Esophagus mucosa (tissue), 1 donor: ENCODE measurements around the gene SH3RF2. TPM values are rescaled to one million over a fixed set of nuclear protein-coding genes. Genes with fewer than 3 reads are reported as not detected.
"Not testable (repeated sequence)": the region's sequence is repeated elsewhere in the genome, so short reads cannot be mapped to it uniquely, and the experiment has no call there.

Experiments
- ATAC-seq: fragments of 200-7000 bp; cut with Tn5 transposase; one replicate; pipeline ENCODE4 v1.9.1; 2020
- total RNA-seq: library from RNA; stranded (reverse); gene quantifications from one replicate; pipeline ENCODE4 v1.2.4, GENCODE V29; 2023
- donor health status: DM: yes; HTN: yes; CAD: no.

The SH3RF2 gene
- total RNA-seq, 1 donor from 2014 or later, result 49.8 TPM

- ATAC-seq, result no peak
These were observed 13.1 kb downstream of the SH3RF2 start for GRCh38 chr5:145949474-145949873.

- ATAC-seq, result no peak
These were observed 14.7 kb downstream of the SH3RF2 start for GRCh38 chr5:145951071-145951470.

GRCh38 chr5:145953202-145953601 is 16.8 kb downstream of the SH3RF2 start:
- ATAC-seq, result no peak

DNA sequence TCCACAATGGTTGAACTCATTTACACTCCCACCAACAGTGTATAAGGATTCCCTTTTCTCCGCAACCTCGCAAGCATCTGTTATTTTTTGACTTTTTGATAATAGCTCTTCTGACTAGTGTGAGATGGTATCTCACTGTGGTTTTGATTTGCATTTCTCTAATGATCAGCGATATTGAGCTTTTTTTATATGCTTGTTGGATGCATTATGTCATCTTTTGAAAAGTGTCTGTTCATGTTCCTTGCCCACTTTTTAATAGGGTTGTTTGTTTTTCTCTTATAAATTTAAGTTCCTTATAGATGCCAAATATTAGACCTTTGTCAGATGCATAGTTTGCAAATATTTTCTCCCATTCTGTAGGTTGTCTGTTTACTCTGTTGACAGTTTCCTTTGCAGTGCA is 17.8 kb downstream of the SH3RF2 start:
- ATAC-seq, result not testable (repeated sequence)

- ATAC-seq, result no peak
These were observed 21.0 kb downstream of the SH3RF2 start for GRCh38 chr5:145957388-145957787.

- no peak for ATAC-seq
These were observed 22.1 kb downstream of the SH3RF2 start for GRCh38 chr5:145958436-145958835.

DNA sequence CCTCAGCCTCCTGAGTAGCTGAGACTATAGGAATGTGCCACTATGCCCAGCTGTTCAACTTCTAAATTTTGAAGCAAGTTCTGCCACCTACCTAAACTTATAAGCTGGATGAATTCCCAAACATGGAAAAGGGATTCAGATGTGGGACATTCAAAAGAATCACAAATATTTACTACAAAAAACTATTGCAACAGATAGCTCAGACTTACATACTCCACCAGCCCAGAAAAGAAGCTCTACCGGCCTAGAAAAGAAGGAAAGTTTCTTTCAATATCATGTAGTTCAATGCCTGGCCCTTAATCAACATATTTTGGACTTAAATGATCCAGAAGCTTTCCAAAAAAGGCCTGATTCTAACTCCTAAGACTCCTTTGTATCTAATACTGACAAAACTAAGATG is 23.8 kb downstream of the SH3RF2 start:
- ATAC-seq, result no peak

DNA sequence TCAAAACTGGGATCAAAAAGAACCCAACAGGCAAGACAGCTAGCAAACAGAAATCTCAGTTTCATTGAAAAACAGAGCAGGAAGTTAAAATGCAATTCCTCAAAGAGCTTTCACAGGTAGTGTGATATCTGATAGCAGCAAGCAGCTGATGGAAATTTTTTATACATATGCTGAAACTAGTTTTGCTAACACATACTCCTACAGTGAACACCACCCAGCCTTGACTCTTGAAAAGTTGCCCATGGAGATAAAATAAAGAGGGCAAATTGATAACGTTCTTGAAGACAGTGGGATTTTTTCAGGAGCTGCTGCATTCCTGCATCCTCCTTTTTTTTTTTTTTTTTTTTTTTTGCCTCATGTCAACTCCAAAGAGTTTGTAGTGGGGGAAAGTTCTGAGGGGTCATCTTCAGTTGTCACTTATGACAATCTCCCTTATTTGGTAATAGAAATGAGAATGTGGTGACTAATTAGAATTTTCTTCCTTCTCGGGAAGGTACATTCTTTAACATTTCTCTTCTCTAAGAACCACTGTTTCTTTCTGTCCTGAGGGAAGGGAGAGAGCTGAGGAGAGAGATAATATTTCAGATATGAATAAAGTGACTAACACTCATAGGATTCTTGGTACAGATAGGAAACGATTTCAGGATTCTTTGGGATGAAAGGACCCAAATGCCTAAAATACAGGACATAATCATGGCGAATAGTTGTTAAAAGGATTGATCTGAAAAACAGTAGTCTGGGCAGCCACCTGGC is 24.6 kb downstream of the SH3RF2 start:
- no peak for ATAC-seq

GRCh38 chr5:145962001-145962400 is 25.6 kb downstream of the SH3RF2 start:
- no peak for ATAC-seq

GRCh38 chr5:145964008-145964407 is 27.6 kb downstream of the SH3RF2 start:
- not testable (repeated sequence) for ATAC-seq

GRCh38 chr5:145965804-145966203 is 29.4 kb downstream of the SH3RF2 start:
- peak; percentile 38 for ATAC-seq

- ATAC-seq, result no peak
These were observed 30.9 kb downstream of the SH3RF2 start for GRCh38 chr5:145967296-145967695.

DNA sequence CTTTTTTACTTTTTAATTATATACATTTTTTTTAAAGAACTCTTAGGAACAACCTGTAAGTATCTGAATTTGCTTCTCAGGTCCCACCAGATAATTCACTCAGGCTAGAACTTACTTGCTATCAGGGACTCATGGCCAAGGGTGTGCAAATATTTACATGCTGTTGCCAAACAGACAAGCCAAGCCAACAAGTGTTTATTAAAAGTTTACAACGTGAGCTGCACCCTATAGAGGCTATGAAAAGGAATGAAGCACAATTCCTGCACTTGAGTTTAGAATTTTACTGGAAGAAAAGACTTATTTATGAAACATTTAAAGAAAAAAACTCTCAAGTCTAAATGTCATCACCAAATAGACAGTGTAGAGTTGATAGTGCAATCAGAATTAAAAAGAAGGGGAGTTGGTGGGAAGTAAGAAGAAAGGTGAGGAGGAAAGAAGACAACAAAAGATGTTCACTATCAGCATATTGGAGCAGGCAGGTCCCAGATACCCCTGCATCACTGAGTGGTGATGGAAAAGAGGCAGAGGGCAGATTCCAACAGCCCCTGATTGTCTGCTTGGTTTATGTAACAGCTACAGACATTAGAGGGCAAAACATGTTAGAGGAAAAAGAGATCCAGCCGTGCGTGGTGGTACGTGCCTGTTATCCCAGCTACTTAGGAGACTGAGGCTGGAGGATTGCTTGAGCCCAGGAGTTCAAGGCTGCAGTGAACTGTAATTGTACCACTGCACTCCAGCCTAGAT is 32.8 kb downstream of the SH3RF2 start:
- ATAC-seq, result no peak

DNA sequence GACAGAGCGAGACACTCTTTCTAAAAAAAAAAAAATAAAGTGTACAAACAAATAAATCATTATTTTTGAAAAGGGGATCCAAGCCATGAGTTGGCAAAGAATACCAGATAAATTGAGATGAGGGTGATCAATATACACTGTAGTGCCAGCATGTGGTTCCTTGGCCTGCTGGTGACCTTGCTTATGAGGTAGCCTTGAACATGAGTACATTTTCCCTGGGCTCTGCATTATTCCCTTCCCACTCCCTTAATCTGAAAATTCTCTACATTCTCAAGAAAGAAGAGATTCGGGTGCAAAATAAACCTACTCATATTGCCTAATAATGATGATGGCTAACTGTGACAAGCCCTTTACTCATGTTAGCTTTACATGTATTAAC is 33.3 kb downstream of the SH3RF2 start:
- ATAC-seq, result no peak

DNA sequence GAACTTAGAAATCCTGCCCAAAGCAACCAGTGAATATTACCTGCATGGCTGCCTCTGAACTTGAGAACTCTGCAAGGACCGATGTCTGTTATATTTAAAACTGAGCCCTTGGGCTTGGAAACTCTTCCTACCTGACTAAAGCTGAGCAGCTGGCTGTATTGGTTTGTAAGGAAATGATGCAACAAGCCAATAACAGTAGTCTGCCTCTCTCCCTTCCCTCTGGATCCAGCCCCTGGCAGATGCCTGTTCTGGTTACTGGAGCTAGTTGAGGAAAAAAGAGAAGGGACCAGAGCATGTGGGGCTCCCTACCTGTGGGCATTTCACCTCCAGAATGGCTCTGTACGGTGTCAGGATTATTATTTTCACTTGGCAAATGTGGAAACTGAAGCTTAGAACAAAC is 34.7 kb downstream of the SH3RF2 start:
- no peak for ATAC-seq

DNA sequence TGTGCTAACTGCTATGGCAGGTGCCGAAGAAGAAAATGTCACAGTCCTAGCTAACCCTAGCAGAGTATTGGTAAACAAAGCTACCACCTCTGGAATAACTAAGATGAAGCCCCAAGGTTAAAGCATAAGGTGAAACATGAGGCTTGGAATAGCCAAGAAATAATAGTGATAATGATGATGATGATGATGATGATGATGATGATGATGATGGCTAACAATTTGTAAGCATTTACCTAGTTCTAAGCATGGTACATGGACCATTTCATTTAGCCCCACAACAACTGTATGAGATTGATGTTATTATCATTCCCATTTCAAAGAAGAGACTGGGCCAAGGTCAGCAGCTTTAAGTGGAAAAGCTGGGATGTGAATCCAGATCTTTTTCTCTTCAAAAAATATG is 35.3 kb downstream of the SH3RF2 start:
- ATAC-seq, result no peak

DNA sequence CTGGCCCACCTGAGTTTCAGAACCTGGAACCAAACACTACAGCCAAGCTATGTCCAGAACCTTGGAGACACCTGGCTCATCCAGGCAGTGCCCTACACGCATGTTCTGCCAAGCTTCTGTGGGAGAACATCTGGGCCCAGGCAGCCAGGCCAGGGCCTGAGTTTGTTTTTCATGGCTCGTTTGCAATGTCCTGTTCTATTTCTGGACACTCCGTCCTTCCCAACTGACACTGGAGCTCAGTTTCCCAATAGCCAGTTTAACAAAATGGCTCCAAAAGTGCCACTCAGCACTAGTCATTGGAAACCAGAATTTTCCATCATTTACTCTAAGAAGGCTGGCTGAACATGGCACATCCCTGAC is 38.6 kb downstream of the SH3RF2 start:
- no peak for ATAC-seq

- peak; percentile 4 for ATAC-seq
These were observed 39.1 kb downstream of the SH3RF2 start for GRCh38 chr5:145975361-145976066.

GRCh38 chr5:145976431-145977155 is 40.2 kb downstream of the SH3RF2 start:
- ATAC-seq, result peak; percentile 63

GRCh38 chr5:145978171-145978570 is 41.8 kb downstream of the SH3RF2 start:
- ATAC-seq, result no peak

GRCh38 chr5:145978708-145979107 is 42.3 kb downstream of the SH3RF2 start:
- no peak for ATAC-seq

GRCh38 chr5:145979270-145980223 is 43.2 kb downstream of the SH3RF2 start:
- ATAC-seq, result no peak
